GM18907 (cell line): ENCODE measurements around the gene TIAM1.

Source experiments
- ATAC-seq: cut with Tn5 transposase; IDR thresholded peaks from one replicate; pipeline ENCODE4 v1.9.1; 2021; ENCODE audit warnings: mild to moderate bottlenecking, moderate library complexity; ENCODE audit not compliant: unreplicated experiment

The TIAM1 gene

DNA sequence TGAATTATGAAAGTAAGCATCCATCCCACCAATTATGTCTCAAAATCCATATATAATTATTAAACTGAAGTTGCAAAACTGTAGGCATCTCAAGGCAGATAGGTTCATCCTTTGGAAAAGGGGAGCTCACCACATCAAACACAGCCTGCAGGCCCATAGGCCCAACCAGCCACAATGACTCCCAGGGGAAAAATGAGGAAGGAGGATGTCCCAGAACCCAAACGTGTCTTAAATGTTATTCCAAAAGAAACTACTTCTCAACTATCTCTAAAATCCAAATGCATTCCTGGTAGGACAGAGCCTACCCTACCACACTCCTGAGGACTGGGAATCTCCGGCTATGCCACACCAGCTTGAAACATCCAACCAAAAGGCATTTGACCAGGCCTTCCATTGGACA is 12.8 kb downstream of the TIAM1 start:
- no peak for ATAC-seq

DNA sequence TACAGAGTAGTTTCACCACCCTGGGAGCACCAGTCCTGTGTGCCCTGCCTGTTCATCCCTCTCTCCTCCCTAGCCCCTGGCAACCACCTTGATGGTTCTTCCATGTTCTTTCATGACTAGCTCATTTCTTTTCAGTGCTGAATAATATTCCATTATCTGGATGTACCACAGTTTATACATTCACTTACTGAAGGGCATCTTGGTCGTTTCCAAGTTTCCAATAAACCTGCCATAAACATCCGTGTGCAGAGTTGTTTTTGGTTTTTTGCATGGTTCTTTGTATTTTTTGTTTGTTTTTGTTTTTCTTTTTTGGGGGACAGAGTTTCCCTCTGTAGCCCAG is 13.9 kb downstream of the TIAM1 start:
- ATAC-seq: no peak

DNA sequence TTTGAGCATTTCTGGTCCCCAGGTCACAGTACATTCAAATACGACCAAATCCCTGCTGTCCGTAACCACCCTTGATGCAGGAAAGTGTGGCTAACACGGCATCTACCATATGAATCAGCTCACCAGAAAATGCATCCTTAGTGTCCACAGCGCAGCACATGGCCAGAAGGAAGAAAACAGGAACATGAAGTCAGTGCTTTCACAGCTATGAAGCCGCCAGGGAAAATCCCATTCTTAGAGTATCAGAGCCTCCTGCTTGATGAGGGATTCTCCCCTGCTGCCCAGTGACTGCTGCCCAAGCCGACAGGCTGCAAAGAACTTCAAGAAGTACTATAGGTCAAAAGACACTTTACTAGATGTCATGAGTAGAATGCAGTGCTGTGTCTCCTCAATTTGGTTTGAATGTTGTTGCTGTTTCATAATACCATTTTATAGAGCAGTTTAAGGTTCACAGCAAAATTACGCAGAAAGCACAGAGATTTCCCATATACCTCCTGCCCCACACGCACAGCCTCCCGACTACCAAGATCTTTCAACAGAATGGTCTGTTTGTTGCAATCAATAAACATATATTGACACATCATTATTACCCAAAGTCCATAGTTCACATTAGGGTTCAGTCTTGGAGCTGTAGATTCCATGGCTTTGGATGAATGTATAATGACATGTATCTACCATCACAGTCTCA is 14.5 kb downstream of the TIAM1 start:
- no peak for ATAC-seq

DNA sequence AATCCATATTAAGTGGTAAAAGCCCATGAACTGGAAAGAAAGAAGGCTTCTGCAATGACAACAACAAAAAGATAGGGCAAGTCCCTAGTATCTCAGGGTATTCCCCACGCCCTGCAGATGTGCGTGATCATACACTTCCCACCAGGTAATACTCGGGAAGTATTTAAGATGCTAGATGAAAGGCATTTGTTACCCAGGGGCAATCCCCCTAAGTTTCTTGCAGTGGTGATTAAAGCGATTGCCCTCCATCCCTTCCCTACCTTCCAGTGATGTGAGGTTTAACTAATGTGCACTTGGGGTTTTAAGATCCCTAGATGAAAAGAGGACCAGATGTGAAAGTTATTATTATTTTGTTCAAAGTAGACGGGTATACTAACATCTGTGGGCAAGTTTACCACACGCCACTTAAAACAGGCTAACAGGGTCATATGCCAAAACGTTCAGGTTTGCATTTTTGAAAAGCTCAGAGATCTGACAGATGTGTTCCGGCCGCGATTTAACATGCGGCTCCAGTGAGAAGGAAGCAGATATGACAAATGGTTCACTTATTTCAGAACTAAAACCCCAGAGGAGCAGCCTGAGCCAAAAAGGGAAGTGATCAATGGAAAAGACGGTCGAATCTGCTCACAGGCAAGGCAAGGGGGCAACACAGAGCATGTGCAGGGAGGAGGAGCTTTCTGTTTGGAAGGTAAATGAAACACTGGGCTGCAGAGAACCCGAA is 17.4 kb downstream of the TIAM1 start:
- ATAC-seq: peak; percentile 97

DNA sequence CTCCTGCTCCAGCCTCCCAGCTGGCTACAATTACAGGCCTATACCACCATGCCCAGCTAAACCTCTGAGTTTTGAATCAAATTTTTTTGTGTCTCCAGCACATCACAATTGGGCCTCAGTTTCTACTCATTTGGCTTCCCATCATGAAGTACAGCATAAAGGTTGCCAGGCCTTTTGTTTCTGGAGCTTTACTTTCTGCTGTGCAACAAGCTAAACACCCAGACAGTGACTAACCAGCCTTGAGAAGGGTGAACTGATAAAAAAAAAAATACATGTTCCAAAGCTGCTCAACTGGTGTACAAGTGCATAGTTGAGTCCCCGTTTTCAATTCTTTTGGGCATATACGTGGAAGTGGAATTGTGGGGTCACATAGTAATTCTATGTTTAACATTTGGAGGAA is 25.1 kb downstream of the TIAM1 start:
- ATAC-seq: no peak

DNA sequence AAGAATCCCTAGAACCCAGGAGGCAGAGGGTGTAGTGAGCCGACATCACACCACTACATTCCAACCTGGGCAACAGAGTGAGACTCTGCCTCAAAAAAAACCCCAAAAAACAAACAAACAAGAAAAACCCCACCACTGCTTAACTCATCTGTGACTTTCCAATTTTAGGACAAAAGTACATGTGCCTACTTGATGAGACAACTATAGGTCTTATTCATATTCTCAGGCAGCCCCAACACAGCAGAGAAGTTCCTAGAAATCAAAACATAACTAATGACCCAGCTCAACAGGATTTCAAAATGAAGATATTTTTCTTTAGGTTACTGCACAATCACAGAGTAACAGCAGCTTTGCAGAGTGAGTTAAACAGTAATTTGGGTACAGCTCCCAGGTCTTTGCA is 26.4 kb downstream of the TIAM1 start:
- no peak for ATAC-seq

DNA sequence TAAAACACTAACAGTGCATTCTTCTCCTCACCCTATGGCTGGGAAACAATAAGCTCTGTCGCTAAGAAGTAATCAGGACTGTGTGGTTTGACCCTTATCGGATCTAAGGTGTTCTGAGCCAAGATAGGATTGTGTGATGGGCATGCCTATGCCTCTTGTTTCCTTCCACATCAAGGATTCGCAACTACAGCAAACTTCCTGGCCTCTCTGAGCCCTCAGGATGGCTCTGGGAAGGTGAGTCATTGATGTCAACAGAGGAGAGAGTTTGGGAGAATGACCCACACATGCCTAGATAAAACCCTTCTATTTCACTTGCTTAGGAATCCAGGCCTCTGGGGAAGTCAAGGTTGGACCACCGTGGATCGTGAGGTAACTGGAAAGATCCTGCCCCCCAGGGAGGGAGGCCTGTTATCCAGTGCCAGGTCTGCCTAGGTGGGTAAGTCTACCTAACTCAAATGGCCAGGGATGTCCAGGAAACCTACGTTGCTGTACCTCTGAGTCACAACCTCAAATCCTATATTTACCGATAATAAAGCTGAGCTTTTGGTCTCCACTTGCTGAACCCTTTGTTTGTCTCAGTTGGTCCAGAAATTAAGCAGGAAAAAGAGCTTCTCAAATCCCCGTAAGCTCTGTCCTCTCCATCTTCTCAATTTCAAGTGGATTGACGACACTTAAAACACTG is 27.4 kb downstream of the TIAM1 start:
- ATAC-seq: no peak

DNA sequence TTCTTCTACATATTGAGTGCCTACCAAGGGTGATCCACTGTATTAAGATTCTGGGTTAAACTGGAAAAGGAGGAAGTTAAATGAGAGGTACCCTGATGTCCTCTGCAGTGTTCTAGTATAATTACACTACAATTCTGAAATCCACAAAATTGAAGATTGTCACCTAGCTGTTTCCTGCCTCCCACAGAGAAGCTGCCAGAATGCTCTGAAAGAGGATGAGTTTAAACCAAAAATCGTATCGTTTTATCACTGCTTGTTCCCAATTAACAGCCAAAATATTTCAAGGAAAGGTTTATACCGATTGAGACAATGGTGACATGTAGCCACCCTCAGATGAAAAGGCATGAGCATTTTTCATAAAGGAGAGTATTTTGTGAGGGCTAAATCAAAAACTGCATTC is 28.0 kb downstream of the TIAM1 start:
- ATAC-seq: no peak

DNA sequence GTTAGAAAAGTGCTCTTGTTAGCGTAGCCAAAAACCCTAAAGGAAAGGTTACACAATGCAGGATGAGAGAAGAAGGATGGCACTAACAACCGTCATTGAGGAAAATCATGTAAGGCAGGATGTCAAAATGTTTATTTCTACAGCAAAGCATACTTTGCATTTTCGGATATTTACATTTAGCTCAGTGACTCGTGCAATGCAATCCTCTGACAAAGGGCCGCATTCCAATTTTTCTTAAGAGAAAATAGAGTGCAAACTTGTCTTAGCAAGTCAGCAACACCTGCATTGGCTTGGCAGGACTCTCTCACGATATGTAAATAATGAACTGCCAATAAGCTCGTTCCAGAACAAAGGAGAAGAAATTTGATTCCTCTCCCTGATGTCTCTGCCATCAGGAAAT is 33.3 kb downstream of the TIAM1 start:
- ATAC-seq: no peak

DNA sequence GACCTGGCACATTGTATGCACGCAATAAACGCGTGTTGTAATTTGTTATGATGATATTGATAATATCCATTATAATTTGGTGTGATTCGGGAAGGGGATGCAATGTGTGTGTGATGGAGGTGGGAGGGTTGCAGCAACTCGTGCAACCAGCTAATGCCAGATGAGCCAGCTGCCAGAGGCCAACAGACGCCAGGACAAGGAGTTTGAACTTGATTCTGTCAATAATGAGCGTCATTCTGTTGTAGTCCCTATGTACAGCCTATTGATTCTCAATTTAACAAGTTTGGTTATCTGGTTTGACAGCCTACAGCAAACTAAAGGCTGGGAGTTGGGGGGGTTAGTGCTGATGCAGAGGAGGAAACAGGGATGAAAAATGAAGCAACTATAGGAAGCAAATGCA is 35.5 kb downstream of the TIAM1 start:
- ATAC-seq: no peak

DNA sequence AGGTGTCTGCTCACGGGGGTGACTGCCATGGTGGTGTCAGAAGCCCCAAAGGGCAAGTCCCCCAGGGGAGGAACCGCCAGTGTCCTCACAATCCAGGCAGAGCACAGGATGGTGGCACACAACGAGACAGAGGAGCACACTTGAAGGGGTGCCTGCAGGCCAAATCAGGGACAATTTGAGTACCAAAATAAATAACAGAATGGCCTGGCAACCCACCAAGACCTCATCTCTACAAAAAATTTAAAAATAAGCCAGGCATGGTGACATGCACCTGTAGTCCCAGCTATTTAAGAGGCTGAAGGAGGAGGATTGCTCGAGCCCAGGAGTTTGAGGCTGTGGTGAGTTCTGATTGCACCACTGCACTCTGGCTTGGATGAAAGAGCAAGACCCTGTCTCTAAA is 38.2 kb downstream of the TIAM1 start:
- ATAC-seq: no peak

DNA sequence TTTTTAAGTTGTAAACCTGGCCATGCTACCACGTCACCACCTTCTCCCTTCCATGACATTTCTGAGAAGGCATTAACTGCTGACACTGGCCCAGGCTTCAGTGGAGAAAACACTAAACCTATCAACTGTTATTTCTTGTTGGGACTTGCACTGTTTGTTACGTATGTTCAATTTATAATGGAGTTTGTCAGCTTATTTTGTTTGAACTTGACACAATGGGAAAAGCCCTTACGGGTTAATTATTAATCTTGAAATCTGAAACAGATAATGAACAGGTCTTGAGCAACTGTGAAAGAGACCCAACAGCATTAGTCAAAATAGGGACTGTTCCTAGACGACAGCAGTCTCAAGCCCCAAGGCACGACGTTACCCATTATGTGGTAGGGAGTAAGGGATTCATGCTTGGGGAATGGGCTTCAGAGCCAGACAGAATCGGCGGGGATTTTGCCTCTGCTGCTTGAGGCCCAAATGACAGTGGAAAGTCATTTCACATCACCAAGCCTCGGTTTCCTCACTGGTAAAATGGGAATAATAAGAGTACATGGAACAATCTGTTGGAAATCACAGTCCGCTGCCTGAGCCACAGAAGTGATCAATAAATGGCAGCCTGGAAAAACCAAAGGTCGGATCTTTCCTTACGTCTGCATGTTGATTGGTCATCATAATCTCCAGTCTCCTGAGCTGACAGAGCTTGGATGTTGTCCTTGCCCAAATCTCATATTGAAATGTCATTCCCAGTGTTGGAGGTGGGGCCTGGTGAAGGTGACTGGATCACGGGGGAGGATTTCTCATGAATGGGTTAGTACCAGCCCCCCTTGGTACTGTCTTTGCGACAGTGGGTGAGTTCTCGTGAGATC is 44.5 kb downstream of the TIAM1 start:
- no peak for ATAC-seq

DNA sequence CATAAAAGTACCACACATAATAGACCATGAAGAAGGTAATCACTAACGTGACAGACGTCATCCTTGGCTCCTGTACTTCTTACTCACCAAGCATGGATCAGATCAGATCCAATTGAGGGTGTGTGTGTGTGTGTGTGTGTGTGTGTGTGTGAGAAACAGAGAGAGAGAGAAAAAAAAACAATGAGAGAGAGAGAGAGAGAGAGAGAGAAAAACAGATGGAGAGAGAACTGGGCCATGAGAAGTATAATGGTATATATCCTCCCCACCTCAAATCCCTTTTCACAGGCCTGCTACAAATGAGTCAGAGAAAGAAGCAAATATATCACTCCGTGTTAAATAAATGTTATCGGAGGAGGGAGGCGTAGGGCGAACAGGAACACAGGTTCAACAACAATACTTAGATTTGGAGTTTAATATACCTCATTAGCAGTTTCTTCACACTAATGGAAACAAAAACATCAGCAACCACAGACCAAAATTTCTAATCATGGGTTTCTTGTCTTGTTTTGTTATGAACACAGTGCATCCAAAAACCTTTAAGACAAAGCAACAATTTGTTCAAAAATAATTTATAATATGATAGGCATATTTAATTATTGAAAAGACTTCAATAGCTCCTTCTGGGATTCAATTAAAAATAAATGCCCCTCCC is 45.3 kb downstream of the TIAM1 start:
- no peak for ATAC-seq

DNA sequence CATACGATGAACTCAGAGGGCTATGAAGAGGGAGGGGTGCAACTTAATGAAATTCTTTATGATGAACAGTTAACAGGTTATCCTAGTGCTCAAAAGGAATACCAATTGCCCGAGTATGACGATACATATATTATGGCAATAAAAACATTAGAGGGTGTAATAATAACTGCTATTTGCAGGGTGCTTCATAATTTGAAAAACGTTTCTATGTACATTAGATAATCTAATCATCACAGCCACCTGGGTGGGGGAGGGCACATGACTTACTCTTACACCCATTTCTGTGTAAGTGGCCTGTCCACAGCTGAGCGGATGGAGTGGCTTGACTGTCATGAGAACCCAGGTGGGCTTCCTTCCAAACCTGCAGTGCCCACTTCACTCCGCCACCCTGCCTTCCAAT is 46.3 kb downstream of the TIAM1 start:
- ATAC-seq: no peak

DNA sequence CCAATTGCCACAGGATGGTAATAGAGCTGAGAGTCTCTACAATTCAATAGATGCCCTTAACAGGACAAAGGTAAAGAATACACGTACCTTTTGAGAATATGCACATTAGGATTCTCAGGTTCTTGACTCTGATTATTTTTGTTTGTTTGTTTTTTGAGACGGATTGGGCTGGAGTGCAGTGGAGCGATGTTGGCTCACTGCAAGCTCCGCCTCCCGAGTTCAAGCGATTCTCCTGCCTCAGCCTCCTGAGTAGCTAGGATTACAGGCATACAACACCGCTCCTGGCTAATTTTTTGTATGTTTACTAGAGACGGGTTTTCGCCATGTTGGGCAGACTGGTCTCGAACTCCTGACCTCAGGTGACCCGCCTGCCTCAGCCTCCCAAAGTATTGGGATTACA is 48.4 kb downstream of the TIAM1 start:
- no peak for ATAC-seq

DNA sequence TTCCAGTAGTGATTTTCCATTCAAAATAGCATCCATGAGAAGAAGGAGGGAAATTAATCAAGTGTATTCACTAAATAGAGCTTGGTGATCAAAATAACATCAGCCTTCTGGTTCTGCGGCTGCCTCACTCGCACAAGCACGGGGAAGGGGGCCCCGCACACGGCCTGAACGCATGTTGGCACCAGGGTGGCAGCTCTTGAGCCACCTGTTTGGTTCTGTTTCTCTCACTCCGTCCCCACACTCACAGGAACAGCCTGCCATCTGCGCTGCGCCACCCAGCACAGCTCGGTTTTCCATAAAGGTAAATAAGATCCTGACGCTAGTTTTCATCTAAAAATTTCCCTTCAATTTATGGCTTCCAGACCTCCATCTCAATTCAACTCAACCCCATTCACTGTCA is 49.4 kb downstream of the TIAM1 start:
- no peak for ATAC-seq

DNA sequence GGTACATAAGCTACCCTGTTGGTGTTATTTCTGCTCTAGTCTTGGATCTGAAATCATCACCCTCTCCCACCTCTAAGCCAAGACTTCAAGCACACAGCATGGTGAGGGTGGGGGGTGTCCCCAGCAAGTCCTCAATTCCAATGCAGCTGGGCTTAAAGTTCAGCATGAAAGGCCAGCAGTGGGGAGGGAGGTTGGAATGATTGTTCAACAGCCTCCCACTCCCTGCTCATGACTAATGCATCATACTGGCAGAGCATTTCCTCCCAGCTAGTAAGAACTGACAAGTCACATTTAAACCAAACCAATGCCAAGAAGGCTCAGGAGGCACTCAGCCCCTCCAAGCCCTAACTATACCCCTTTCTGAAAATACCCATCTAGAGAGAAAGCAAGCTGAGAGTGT is 50.1 kb downstream of the TIAM1 start:
- no peak for ATAC-seq

DNA sequence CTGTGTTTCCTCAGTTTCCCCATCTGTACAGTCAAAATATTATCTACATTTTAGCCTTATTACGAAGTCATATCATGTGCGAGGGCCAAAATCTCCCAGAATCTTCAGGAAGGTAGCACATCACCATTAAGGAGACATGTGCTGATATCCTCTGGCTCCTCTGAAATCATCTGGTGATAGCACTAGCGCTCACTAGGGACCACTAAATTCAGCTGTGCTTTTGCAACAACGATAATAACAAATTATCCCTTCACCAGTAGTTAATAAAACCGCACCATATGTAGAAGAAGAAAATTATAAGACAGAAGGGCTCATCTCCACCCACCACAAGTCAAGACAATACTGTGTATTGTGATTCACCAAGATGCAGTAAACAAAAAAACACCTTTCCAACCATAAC is 53.3 kb downstream of the TIAM1 start:
- no peak for ATAC-seq

DNA sequence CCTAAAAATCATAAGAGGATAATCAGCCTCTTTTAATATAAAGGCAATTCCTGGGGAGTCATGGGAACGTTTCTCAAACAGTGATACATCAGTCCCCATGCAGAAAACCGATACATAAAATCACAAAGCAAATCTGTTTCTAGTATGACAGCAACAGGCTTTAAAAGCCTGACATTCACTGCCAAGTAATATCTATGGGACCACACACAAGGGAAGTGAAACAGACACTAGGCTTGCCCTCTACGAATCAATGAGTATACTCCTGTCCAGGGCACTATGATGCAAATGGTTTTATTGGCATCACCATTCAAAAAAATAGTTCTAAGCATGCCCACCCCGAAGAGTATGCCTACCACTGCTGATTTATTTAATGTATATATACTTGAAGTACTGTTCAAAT is 54.4 kb downstream of the TIAM1 start:
- peak; percentile 72 for ATAC-seq

DNA sequence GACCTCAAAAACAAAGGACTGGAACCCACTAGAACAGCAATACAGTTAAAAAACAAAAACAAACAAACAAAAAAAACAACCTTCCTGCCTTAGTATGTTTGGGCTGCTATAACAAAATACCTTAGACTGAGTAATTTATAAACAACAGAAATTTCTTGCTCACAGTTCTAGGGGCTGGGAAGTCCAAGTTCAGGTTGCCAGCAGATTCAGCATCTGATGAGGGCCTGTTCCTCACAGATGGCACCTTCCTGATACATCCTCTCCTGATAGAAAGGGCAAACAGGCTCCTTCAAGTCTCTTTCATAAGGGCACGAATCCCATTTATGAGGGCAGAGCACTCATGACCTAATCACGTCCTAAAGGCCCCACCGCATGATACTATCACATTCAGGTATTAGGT is 55.9 kb downstream of the TIAM1 start:
- ATAC-seq: no peak

DNA sequence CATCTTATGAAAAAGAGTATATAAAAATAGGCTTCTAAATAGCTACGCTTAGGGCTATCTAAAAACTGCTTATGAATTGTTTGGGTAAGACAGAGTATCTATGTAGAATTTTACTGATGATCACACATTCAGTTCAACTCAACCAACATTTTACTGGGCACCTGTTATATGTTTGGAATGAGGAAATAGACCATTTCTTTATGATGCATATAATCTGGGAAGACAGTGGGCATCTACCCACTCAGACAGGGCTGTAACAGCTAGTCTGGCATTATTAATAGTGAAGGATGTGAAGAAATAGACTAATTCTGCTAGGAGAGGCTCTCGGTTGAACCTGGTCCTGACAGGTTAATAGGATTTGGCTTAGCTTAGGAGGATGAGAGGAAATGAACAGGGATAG is 56.9 kb downstream of the TIAM1 start:
- no peak for ATAC-seq
